Right lobe of liver (tissue), 4 donors: ENCODE results near the gene CD164.

Experiments used
- POLR2A ChIP-seq: fragments of 450-650 bp; IDR thresholded peaks from one replicate; pipeline ENCODE4 v1.6.1; 2017; ENCODE audit warnings: antibody characterized with exemption, mild to moderate bottlenecking
- TF ChIP-seq, protein P1 (sequence below), 4 donors: fragments of 200-600 bp in 3 of 4; fragments of 450-650 bp in 1 of 4; IDR thresholded peaks; one replicate each; pipeline versions ENCODE4 v1.5.1 to v1.8.0; 2016 to 2022; ENCODE audit warnings: antibody characterized with exemption in 4 of 4, mild to moderate bottlenecking in 2 of 4
- donor health status: DM: no; HTN: no; CAD: no.
- donor health status: DM: no; HTN: no; CAD: no.
- donor health status: DM: no; HTN: yes; CAD: no.

DNA sequence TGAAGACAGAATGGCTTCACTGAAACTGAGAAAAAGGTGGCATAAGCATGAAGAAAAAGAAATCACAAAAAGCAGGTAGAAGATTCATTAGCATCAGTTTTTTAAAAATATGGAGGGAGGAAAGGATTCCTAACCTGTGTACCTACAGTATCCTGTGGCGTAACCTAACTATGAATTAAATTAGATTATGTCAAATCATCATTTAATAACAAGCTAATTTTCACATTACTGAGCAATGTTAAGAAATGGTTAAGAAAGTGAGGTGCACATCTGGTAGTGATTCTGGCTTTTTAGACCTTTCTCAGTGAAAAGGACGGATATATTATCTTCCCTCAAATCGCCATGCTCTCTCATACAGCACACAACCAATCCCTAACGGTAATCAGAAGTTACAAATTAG, 12.5 kb downstream of the CD164 start:
- TF ChIP-seq, protein P1, sequence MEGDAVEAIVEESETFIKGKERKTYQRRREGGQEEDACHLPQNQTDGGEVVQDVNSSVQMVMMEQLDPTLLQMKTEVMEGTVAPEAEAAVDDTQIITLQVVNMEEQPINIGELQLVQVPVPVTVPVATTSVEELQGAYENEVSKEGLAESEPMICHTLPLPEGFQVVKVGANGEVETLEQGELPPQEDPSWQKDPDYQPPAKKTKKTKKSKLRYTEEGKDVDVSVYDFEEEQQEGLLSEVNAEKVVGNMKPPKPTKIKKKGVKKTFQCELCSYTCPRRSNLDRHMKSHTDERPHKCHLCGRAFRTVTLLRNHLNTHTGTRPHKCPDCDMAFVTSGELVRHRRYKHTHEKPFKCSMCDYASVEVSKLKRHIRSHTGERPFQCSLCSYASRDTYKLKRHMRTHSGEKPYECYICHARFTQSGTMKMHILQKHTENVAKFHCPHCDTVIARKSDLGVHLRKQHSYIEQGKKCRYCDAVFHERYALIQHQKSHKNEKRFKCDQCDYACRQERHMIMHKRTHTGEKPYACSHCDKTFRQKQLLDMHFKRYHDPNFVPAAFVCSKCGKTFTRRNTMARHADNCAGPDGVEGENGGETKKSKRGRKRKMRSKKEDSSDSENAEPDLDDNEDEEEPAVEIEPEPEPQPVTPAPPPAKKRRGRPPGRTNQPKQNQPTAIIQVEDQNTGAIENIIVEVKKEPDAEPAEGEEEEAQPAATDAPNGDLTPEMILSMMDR (IDR thresholded peaks at IDR 0.05), result no peak
- TF ChIP-seq POLR2A, result no peak
